H1 (cell line): ENCODE data around the gene FBXW5. TPM values are rescaled to one million over a fixed set of nuclear protein-coding genes. Genes with fewer than 3 reads are reported as not detected.

Source experiments
- CTCF ChIA-PET: fragments of 300-600 bp; sonication (Branson Sonifier 250); formaldehyde crosslinking; loops from one replicate; lab custom pipeline; 2021; ENCODE audit not compliant: partially characterized antibody; lab: Charles Lee
- POLR2A ChIA-PET: fragments of 300-600 bp; sonication (Branson Sonifier 250); formaldehyde crosslinking; loops from one replicate; lab custom pipeline; 2021; ENCODE audit warnings: inconsistent platforms; ENCODE audit not compliant: partially characterized antibody; lab: Charles Lee
- DNase-seq, 2 experiments: peaks; one replicate each; pipeline versions ENCODE4 v3.0.0 to v3.0.0-alpha.2; 2010 to 2022; ENCODE audit warnings: low spot score in 2 of 2, low read depth in 1 of 2, mixed read lengths in 1 of 2
- FAIRE-seq: peaks from 2 replicates; lab custom pipeline; 2011; peaks lifted over from hg19 to GRCh38; lab: Jason Lieb, UNC
- H2AFZ ChIP-seq: 2 replicates; pipeline ENCODE4 v1.8.1; 2012; ENCODE audit warnings: low read length, inconsistent platforms
- H2AK5ac ChIP-seq: 2 replicates; pipeline ENCODE4 v1.6.1; 2013; ENCODE audit warnings: low read depth, low read length
- H2BK120ac ChIP-seq: replicated peaks from 2 replicates; pipeline ENCODE3; 2013; ENCODE audit warnings: low read depth, low read length, inconsistent platforms
- H2BK12ac ChIP-seq: 2 replicates; pipeline ENCODE4 v1.6.1; 2013; ENCODE audit warnings: low read depth, low read length
- H2BK15ac ChIP-seq: 2 replicates; pipeline ENCODE4 v1.6.1; 2013; ENCODE audit warnings: low read length
- H2BK20ac ChIP-seq: 2 replicates; pipeline ENCODE4 v1.6.1; 2013; ENCODE audit warnings: low read length
- H2BK5ac ChIP-seq: 2 replicates; pipeline ENCODE4 v1.6.1; 2013; ENCODE audit warnings: low read depth, low read length
- H3K14ac ChIP-seq: 2 replicates; pipeline ENCODE4 v1.6.1; 2013; ENCODE audit warnings: inconsistent platforms; ENCODE audit not compliant: insufficient read length
- H3K18ac ChIP-seq: 2 replicates; pipeline ENCODE4 v1.6.1; 2013; ENCODE audit warnings: low read length; ENCODE audit errors: extremely low read depth
- H3K23ac ChIP-seq: 2 replicates; pipeline ENCODE4 v1.6.1; 2013; ENCODE audit warnings: inconsistent platforms; ENCODE audit not compliant: insufficient read length
- H3K23me2 ChIP-seq: 2 replicates; pipeline ENCODE4 v1.6.1; 2013; ENCODE audit warnings: low read depth, low read length
- H3K27ac ChIP-seq: 2 replicates; pipeline ENCODE4 v1.6.1; 2011; ENCODE audit warnings: low read depth, low read length, inconsistent platforms
- H3K27me3 ChIP-seq, 4 experiments: replicated peaks in 1 of 4; 1 replicate in 1 of 4; 2 replicates in 3 of 4; pipeline versions ENCODE4 v1.6.1 to v1.8.1; 2011 to 2013; ENCODE audit warnings: low read length in 3 of 4, mild to moderate bottlenecking in 3 of 4, inconsistent platforms in 2 of 4, mixed read lengths in 2 of 4, moderate library complexity in 1 of 4; ENCODE audit not compliant: control insufficient read depth in 3 of 4, insufficient read depth in 3 of 4; ENCODE audit errors: extremely low read depth in 1 of 4
- H3K36me3 ChIP-seq, 4 experiments: 2 replicates each; pipeline versions ENCODE4 v1.6.1 to v1.8.1; 2011 to 2013; ENCODE audit warnings: mild to moderate bottlenecking in 4 of 4, low read length in 3 of 4, moderate library complexity in 2 of 4, control low read depth in 1 of 4, inconsistent platforms in 1 of 4; ENCODE audit not compliant: insufficient read depth in 4 of 4, control insufficient read depth in 2 of 4
- H3K4ac ChIP-seq: replicated peaks from 2 replicates; pipeline ENCODE3; 2013; ENCODE audit warnings: low read length, low read depth, mixed read lengths, inconsistent platforms; ENCODE audit not compliant: insufficient read length
- H3K4me1 ChIP-seq, 4 experiments: replicated peaks in 1 of 4; 1 replicate in 1 of 4; 2 replicates in 3 of 4; pipeline versions ENCODE4 v1.6.1 to v1.8.1; 2011 to 2013; ENCODE audit warnings: low read length in 3 of 4, inconsistent platforms in 2 of 4, mixed read lengths in 1 of 4; ENCODE audit not compliant: insufficient read depth in 4 of 4, control insufficient read depth in 3 of 4
- H3K4me2 ChIP-seq, 2 experiments: 2 replicates each; pipeline versions ENCODE4 v1.6.1 to v1.8.1; 2011 to 2013; ENCODE audit warnings: low read depth in 2 of 2, low read length in 2 of 2, control low read depth in 1 of 2, inconsistent platforms in 1 of 2, mild to moderate bottlenecking in 1 of 2; ENCODE audit not compliant: insufficient read depth in 1 of 2
- H3K4me3 ChIP-seq, 4 experiments: fragments of 200-600, 300-600 bp in 1 of 4; sonication (generic), shearing (Covaris generic), sonication (Bioruptor Twin) in 1 of 4; 2 replicates each; pipeline versions ENCODE4 v1.5.1 to v1.8.1; 2011 to 2016; ENCODE audit warnings: low read length in 4 of 4, low read depth in 3 of 4, control low read depth in 2 of 4, inconsistent platforms in 2 of 4, mild to moderate bottlenecking in 2 of 4, mixed read lengths in 1 of 4, moderate library complexity in 1 of 4; ENCODE audit not compliant: insufficient read depth in 2 of 4; ENCODE audit errors: extremely low read depth in 1 of 4
- H3K56ac ChIP-seq: replicated peaks from 2 replicates; pipeline ENCODE3; 2013; ENCODE audit warnings: low read depth, mild to moderate bottlenecking, mixed read lengths, low read length, inconsistent platforms; ENCODE audit not compliant: insufficient read length
- H3K79me1 ChIP-seq: 2 replicates; pipeline ENCODE4 v1.6.1; 2013; ENCODE audit warnings: low read depth, low read length, control low read depth
- H3K79me2 ChIP-seq, 2 experiments: 2 replicates each; pipeline versions ENCODE4 v1.6.1 to v1.8.1; 2012 to 2013; ENCODE audit warnings: low read length in 2 of 2, mild to moderate bottlenecking in 2 of 2, inconsistent platforms in 1 of 2; ENCODE audit not compliant: insufficient read depth in 2 of 2, control insufficient read depth in 1 of 2
- H3K9ac ChIP-seq, 4 experiments: replicated peaks in 1 of 4; 1 replicate in 1 of 4; 2 replicates in 3 of 4; pipeline versions ENCODE4 v1.6.1 to v1.8.1; 2011 to 2013; ENCODE audit warnings: low read depth in 3 of 4, low read length in 3 of 4, control low read depth in 2 of 4, mild to moderate bottlenecking in 2 of 4, moderate library complexity in 2 of 4, inconsistent platforms in 1 of 4; ENCODE audit errors: extremely low read depth in 1 of 4
- H3K9me3 ChIP-seq, 2 experiments: 2 replicates each; pipeline versions ENCODE4 v1.6.1 to v1.8.1; 2012 to 2013; ENCODE audit warnings: mild to moderate bottlenecking in 2 of 2, moderate library complexity in 2 of 2, control low read depth in 1 of 2, inconsistent platforms in 1 of 2, low read depth in 1 of 2, low read length in 1 of 2, mixed read lengths in 1 of 2; ENCODE audit not compliant: insufficient read depth in 2 of 2
- H4K20me1 ChIP-seq, 2 experiments: replicated peaks in 1 of 2; 2 replicates each; pipeline versions ENCODE3 to v1.8.1; 2011 to 2013; ENCODE audit warnings: inconsistent platforms in 2 of 2, low read length in 2 of 2, mild to moderate bottlenecking in 1 of 2; ENCODE audit not compliant: insufficient read depth in 2 of 2, control insufficient read depth in 1 of 2
- H4K5ac ChIP-seq: 2 replicates; pipeline ENCODE4 v1.6.1; 2013; ENCODE audit warnings: low read length, low read depth, mixed read lengths, inconsistent platforms; ENCODE audit not compliant: insufficient read length
- H4K8ac ChIP-seq: 2 replicates; pipeline ENCODE4 v1.8.0; 2013; ENCODE audit warnings: mild to moderate bottlenecking, moderate library complexity, low read length, inconsistent platforms; ENCODE audit not compliant: insufficient read depth; ENCODE audit errors: extremely low read depth
- H4K91ac ChIP-seq: replicated peaks from 2 replicates; pipeline ENCODE3; 2013; ENCODE audit warnings: low read length, mixed read lengths, inconsistent platforms; ENCODE audit not compliant: insufficient read length
- EZH2 ChIP-seq: fragments of 200-600 bp; sonication (generic); IDR thresholded peaks from 2 replicates; pipeline ENCODE4 v1.7.1; 2012; ENCODE audit warnings: low read depth, mild to moderate bottlenecking, moderate library complexity, low read length, inconsistent platforms; ENCODE audit not compliant: severe bottlenecking
- HDAC6 ChIP-seq: IDR thresholded peaks from one replicate; pipeline ENCODE4 v1.7.1; 2012; ENCODE audit warnings: low read depth, mild to moderate bottlenecking, inconsistent platforms, low read length, moderate library complexity
- MAX ChIP-seq: IDR thresholded peaks from 2 replicates; pipeline ENCODE4 v1.6.1; 2012; ENCODE audit warnings: inconsistent platforms
- RAD21 ChIP-seq, 2 experiments: IDR thresholded peaks in 1 of 2; conservative IDR thresholded peaks in 1 of 2; 2 replicates each; pipeline ENCODE4 v1.6.1; 2011; ENCODE audit warnings: low read depth in 2 of 2, low read length in 2 of 2, improper control_type of control experiment in 1 of 2, inconsistent platforms in 1 of 2, mild to moderate bottlenecking in 1 of 2, moderate library complexity in 1 of 2
- RBBP5 ChIP-seq: IDR thresholded peaks from 2 replicates; pipeline ENCODE4 v1.7.1; 2012; ENCODE audit warnings: low read depth, mild to moderate bottlenecking, inconsistent platforms, low read length, moderate library complexity, borderline replicate concordance
- SRF ChIP-seq: IDR thresholded peaks from 2 replicates; pipeline ENCODE4 v1.6.1; 2011; ENCODE audit warnings: mild to moderate bottlenecking, low read depth, low read length, moderate library complexity
- WGBS, 2 experiments: shearing (Covaris generic) in 1 of 2; methylation state at CpG; one replicate each; pipeline versions ENCODE4 v1.1.6 to v1.1.7; 2013 to 2015; ENCODE audit warnings: low lambda C conversion rate in 2 of 2, mixed read lengths in 2 of 2, inconsistent platforms in 1 of 2, low coverage in 1 of 2, missing lambda C conversion rate in 1 of 2; ENCODE audit not compliant: insufficient replicate concordance in 2 of 2, insufficient coverage in 1 of 2, insufficient read length in 1 of 2; ENCODE audit errors: extremely low coverage in 1 of 2, missing lambda C conversion rate in 1 of 2; 5-methylcytosine and 5-hydroxymethylcytosine counted together
- polyA plus RNA-seq, 7 experiments: library from polyadenylated mRNA; depleted of rRNA in 3 of 7; stranded (reverse) in 5 of 7; unstranded in 2 of 7; fragments of >200 nt in 5 of 7; fragments of 200-250 nt in 2 of 7; gene quantifications; 1 replicate in 5 of 7; 2 replicates in 1 of 7; 4 replicates in 1 of 7; pipeline versions ENCODE4 v1.2.1 to v1.2.3, GENCODE V29; 2011 to 2013; ENCODE audit warnings: missing spikeins in 2 of 7, mixed read lengths in 2 of 7
- total RNA-seq: library from RNA; stranded (reverse); fragmentation: NEBNext Ultra II Directional; extraction: Animal tissue kit (Norgen Biotek cat#: 25700); gene quantifications from 2 replicates; pipeline ENCODE4 v1.2.1, GENCODE V29; 2021

The FBXW5 gene
- total and polyA plus RNA-seq, 2 of the 8 experiments (the other 6 are each of a cell fraction or from before 2014, with no cell fraction given) = 49.0 to 71.0 TPM

DNA sequence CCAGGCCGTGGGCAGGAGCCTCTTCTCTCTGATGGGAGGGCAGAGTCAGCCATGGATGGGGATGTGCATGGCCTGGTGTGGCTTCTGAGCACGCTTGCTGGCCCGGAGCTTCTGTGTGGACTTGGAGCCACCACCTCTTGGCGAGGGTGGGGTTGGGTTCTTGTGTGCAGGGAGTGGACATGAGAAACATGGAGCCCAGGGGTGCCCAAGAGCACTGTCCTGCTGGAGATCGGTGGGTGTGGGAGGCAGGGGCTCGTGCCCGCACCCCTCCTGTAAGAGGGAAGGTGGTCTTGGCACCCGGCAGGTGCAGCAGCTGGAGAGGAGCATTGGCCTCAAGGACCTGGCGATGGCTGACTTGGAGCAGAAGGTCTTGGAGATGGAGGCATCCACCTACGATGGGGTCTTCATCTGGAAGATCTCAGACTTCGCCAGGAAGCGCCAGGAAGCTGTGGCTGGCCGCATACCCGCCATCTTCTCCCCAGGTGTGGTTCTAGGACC is 23.8 kb downstream of the FBXW5 start:
- DNase-seq = no peak
- no peak overlapping the region for H2AK5ac ChIP-seq
- no peak for TF ChIP-seq RAD21 (IDR thresholded peaks at IDR 0.05 in 1 of 2, conservative IDR thresholded peaks at IDR 0.05 in 1 of 2; ENCODE audit: low read depth in 2 of 2, low read length in 2 of 2)
- no peak for TF ChIP-seq RBBP5
- no peak for TF ChIP-seq HDAC6
- TF ChIP-seq SRF = no peak
- no peak for TF ChIP-seq MAX
- no peak for TF ChIP-seq EZH2

More for the DNA sequence above, 23.8 kb downstream of the FBXW5 start:
- H2BK15ac ChIP-seq = no peak overlapping the region
- H3K4ac ChIP-seq = no peak overlapping the region
- no peak overlapping the region for H4K91ac ChIP-seq
- no peak overlapping the region for H2AFZ ChIP-seq
- WGBS, 2 experiments = 91% methylated on average over 14 of the region's 14 CpGs; no CpG with 5 or more reads in 1 of the 2 experiments
- no peaks in the 10 kb centered on the region for H3K79me2 ChIP-seq
- ChIA-PET CTCF (interaction anchor here (0.6 to 1.0 kb wide), 5 partner anchors 10 to 126 kb away, joined by 3 read pairs; no protein-coding TSS in a partner anchor), POLR2A (no interaction called here)
- H3K56ac ChIP-seq = no peak overlapping the region
- H2BK12ac ChIP-seq = no peak overlapping the region
- H3K23ac ChIP-seq = no peak overlapping the region
- no peaks in the 10 kb centered on the region for H3K4me1 ChIP-seq
- no peak overlapping the region for H2BK120ac ChIP-seq
- no peak overlapping the region for H4K8ac ChIP-seq
- H3K27ac ChIP-seq = no peak overlapping the region
- no peaks in the 10 kb centered on the region for H3K27me3 ChIP-seq
- no peak overlapping the region for H3K18ac ChIP-seq
- FAIRE-seq = no peak
- H3K9ac ChIP-seq = no peak overlapping the region
- no peaks in the 10 kb centered on the region for H3K23me2 ChIP-seq
- H3K14ac ChIP-seq = no peak overlapping the region
- no peak overlapping the region for H4K5ac ChIP-seq
- H3K4me2 ChIP-seq = no peak overlapping the region
- peaks cover 3 to 10% of the 10 kb centered on the region in 2 experiments for H4K20me1 ChIP-seq
- no peak overlapping the region for H3K4me3 ChIP-seq
- no peak overlapping the region for H2BK20ac ChIP-seq
- H3K9me3 ChIP-seq = no peaks in the 10 kb centered on the region
- peaks cover 24 to 43% (median 38%) of the 10 kb centered on the region in 4 experiments for H3K36me3 ChIP-seq
- H3K79me1 ChIP-seq = peaks cover 7% of the 10 kb centered on the region
- H2BK5ac ChIP-seq = no peak overlapping the region
